PC-9 (cell line): Measurements from ENCODE around the gene SNAPC1. TPM values are rescaled to one million over a fixed set of nuclear protein-coding genes. Genes with fewer than 3 reads are reported as not detected.

ENCODE experiments used
- BruUV-seq: library from RNA; stranded (reverse); fragments of 400-500 nt; replicated peaks from 2 replicates; lab custom pipeline; 2021; lab: Mats Ljungman, UMichigan
- CTCF ChIA-PET: fragments of 300-600 bp; sonication (Branson Sonifier 250); formaldehyde crosslinking; loops from one replicate; lab custom pipeline; 2022; ENCODE audit warnings: antibody characterized with exemption; lab: Charles Lee
- POLR2A ChIA-PET: fragments of 300-600 bp; sonication (Branson Sonifier 250); formaldehyde crosslinking; loops from one replicate; lab custom pipeline; 2022; ENCODE audit warnings: antibody characterized with exemption; ENCODE audit not compliant: unreplicated experiment; lab: Charles Lee
- DNase-seq, 2 experiments: peaks; one replicate each; pipeline versions ENCODE4 v3.0.0 to v3.0.0-alpha.2; 2015 to 2022; ENCODE audit warnings: mixed read lengths in 1 of 2
- H2AFZ ChIP-seq: fragments of 200-600 bp; sonication (generic); 2 replicates; pipeline ENCODE4 v1.8.1; 2017; ENCODE audit warnings: antibody characterized with exemption
- H3F3A ChIP-seq: fragments of 200-600 bp; sonication (generic); 2 replicates; pipeline ENCODE4 v1.8.1; 2017; ENCODE audit warnings: antibody characterized with exemption, mild to moderate bottlenecking, low read depth; ENCODE audit not compliant: insufficient read depth
- H3K27ac ChIP-seq: fragments of 200-600 bp; sonication (generic); 2 replicates; pipeline ENCODE4 v1.6.1; 2016; ENCODE audit warnings: mixed run types
- H3K27me3 ChIP-seq: fragments of 200-600 bp; sonication (generic); 2 replicates; pipeline ENCODE4 v1.6.1; 2016; ENCODE audit warnings: low read depth, mixed run types; ENCODE audit not compliant: insufficient read depth
- H3K36me3 ChIP-seq: fragments of 200-600 bp; sonication (generic); 2 replicates; pipeline ENCODE4 v1.6.1; 2016; ENCODE audit warnings: low read depth, mixed run types
- H3K4me1 ChIP-seq: fragments of 200-600 bp; sonication (generic); replicated peaks from 2 replicates; pipeline ENCODE4 v1.6.1; 2016; ENCODE audit warnings: mixed run types; ENCODE audit not compliant: insufficient read depth
- H3K4me2 ChIP-seq: fragments of 200-600 bp; sonication (generic); 2 replicates; pipeline ENCODE4 v1.6.1; 2017; ENCODE audit warnings: mixed run types
- H3K4me3 ChIP-seq: fragments of 200-600 bp; sonication (generic); 2 replicates; pipeline ENCODE4 v1.6.1; 2016; ENCODE audit warnings: mixed run types
- H3K79me2 ChIP-seq: fragments of 200-600 bp; sonication (generic); 2 replicates; pipeline ENCODE4 v1.6.1; 2017; ENCODE audit warnings: low read depth, mixed run types
- H3K9me2 ChIP-seq: fragments of 200-600 bp; sonication (generic); 2 replicates; pipeline ENCODE4 v1.8.1; 2017; ENCODE audit warnings: mild to moderate bottlenecking; ENCODE audit not compliant: insufficient read depth
- H3K9me3 ChIP-seq: fragments of 200-600 bp; sonication (generic); 2 replicates; pipeline ENCODE4 v1.8.1; 2016; ENCODE audit warnings: low read depth; ENCODE audit not compliant: insufficient read depth
- H4K20me1 ChIP-seq: fragments of 200-600 bp; sonication (generic); 2 replicates; pipeline ENCODE4 v1.8.1; 2017; ENCODE audit not compliant: insufficient read depth
- CTCF ChIP-seq: fragments of 200-600 bp; sonication (generic); conservative IDR thresholded peaks from 2 replicates; pipeline ENCODE4 v1.6.1; 2017; ENCODE audit warnings: mixed run types, antibody characterized with exemption, mild to moderate bottlenecking, moderate library complexity
- EZH2 ChIP-seq: fragments of 200-600 bp; sonication (generic); IDR thresholded peaks from 2 replicates; pipeline ENCODE4 v1.8.0; 2017; ENCODE audit warnings: antibody characterized with exemption, low read depth
- intact Hi-C: fragments of 100-400 bp; cut with micrococcal nuclease; formaldehyde crosslinking; loops from one replicate; pipeline ENCODE4 v1.10.0; 2022; ENCODE audit not compliant: unreplicated experiment
- total RNA-seq: library from RNA; stranded (reverse); gene quantifications from 2 replicates; pipeline ENCODE4 v1.2.3, GENCODE V29; 2021

Gene SNAPC1
- total RNA-seq, 1 experiment from 2014 or later = 18.0 TPM

- no peak overlapping the region for H3K4me3 ChIP-seq
- TF ChIP-seq EZH2 (no peak), CTCF (no peak)
- H3K9me2 ChIP-seq = no peaks in the 10 kb centered on the region
- H3K36me3 ChIP-seq = no peaks in the 10 kb centered on the region
- no peak overlapping the region for H3K4me2 ChIP-seq
- no peaks in the 10 kb centered on the region for H3K9me3 ChIP-seq
- no peaks in the 10 kb centered on the region for H3K27me3 ChIP-seq
- H3K79me2 ChIP-seq = 0 out of 2 replicates have a peak, but pooled peaks cover 6% of the 10 kb centered on the region
- intact Hi-C loops = no loop called here
- H3F3A ChIP-seq = peaks cover 26% of the 10 kb centered on the region
- ChIA-PET POLR2A (no interaction called here), CTCF (interaction anchor here (0.6 kb wide), 1 partner anchor 370 kb away, joined by 3 read pairs; no protein-coding TSS in a partner anchor)
- no TSS peak for BruUV-seq
- H2AFZ ChIP-seq = no peak overlapping the region
- H3K27ac ChIP-seq = peak overlapping the region; percentile 67
- no peak for DNase-seq
- H3K4me1 ChIP-seq = peaks cover 45% of the 10 kb centered on the region
- H4K20me1 ChIP-seq = no peaks in the 10 kb centered on the region
Observed at GRCh38 chr14:61756135-61756534, 6.1 kb upstream of the SNAPC1 start.

GRCh38 chr14:61759878-61760277 lies 2.3 kb upstream of the SNAPC1 start:
- Histone ChIP-seq H3K27ac (no peak overlapping the region), H3K4me3 (no peak overlapping the region), H3K4me2 (no peak overlapping the region), H4K20me1 (no peaks in the 10 kb centered on the region), H3K9me2 (no peaks in the 10 kb centered on the region), H3K79me2 (peaks cover 26% of the 10 kb centered on the region), H3K9me3 (no peaks in the 10 kb centered on the region), H3K36me3 (no peaks in the 10 kb centered on the region), H3K27me3 (no peaks in the 10 kb centered on the region), H3F3A (peaks cover 17% of the 10 kb centered on the region), H2AFZ (no peak overlapping the region), H3K4me1 (peaks cover 29% of the 10 kb centered on the region)
- DNase-seq = no peak
- POLR2A ChIA-PET = no interaction called here
- no TSS peak for BruUV-seq
- TF ChIP-seq CTCF = no peak
- TF ChIP-seq EZH2 = no peak
- CTCF ChIA-PET = interaction anchor here (0.5 to 0.6 kb wide), 2 partner anchors 27 to 423 kb away, joined by 4 to 5 read pairs; no protein-coding TSS in a partner anchor
- intact Hi-C loops = no loop called here

- POLR2A ChIA-PET = interaction anchor here (0.6 to 1.3 kb wide), 14 partner anchors 9 to 362 kb away, joined by 3 to 29 read pairs (median 5); no protein-coding TSS in a partner anchor
- H3K4me1 ChIP-seq = peaks cover 38% of the 10 kb centered on the region
- H3K79me2 ChIP-seq = peaks cover 43% of the 10 kb centered on the region
- H3K4me3 ChIP-seq = peak overlapping the region; percentile 72
- H3K36me3 ChIP-seq = peaks cover 5% of the 10 kb centered on the region; the same call in 1 of the 2 replicates
- peak overlapping the region; percentile 72 for H3K27ac ChIP-seq
- peak overlapping the region; percentile 95 for H2AFZ ChIP-seq
- peaks cover 9% of the 10 kb centered on the region for H3F3A ChIP-seq
- no TSS peak for BruUV-seq
- no peaks in the 10 kb centered on the region for H3K27me3 ChIP-seq
- H3K4me2 ChIP-seq = peak overlapping the region; percentile 90
- no peaks in the 10 kb centered on the region for H3K9me3 ChIP-seq
- CTCF ChIA-PET = interaction anchor here (0.6 to 1.0 kb wide), 3 partner anchors 23 to 214 kb away, joined by 3 read pairs; no protein-coding TSS in a partner anchor
- TF ChIP-seq EZH2 (no peak), CTCF (no peak)
- no peaks in the 10 kb centered on the region for H3K9me2 ChIP-seq
- no peak for DNase-seq
- no peaks in the 10 kb centered on the region; the same call in 1 of the 2 replicates for H4K20me1 ChIP-seq
- intact Hi-C loops = no loop called here
Observed at GRCh38 chr14:61761557-61761956, 663 bp upstream of the SNAPC1 start.
